ENCODE results near the gene FNDC3B.

GRCh38 chr3:172280406-172281051 is 241.2 kb downstream of the FNDC3B start:
- no peak for TF ChIP-seq SP2 (IDR thresholded peaks at IDR 0.05; ENCODE audit: low read length)
- TF ChIP-seq ASH2L (IDR thresholded peaks at IDR 0.05; ENCODE audit: low read length), result no peak
